ENCODE data around the gene NR1H2. TPM values are rescaled to one million over a fixed set of nuclear protein-coding genes. Genes with fewer than 3 reads are reported as not detected.
"Not testable (repeated sequence)": the region's sequence is repeated elsewhere in the genome, so short reads cannot be mapped to it uniquely, and the experiment has no call there.

Gene NR1H2
- total RNA-seq, 1 experiment from 2014 or later, result 173 TPM

- DNase-seq, result no peak
- Histone ChIP-seq H3K9me3 (no peaks in the 10 kb centered on the region), H3K27me3 (peaks cover 20% of the 10 kb centered on the region), H3K4me3 (no peak overlapping the region), H3K36me3 (no peaks in the 10 kb centered on the region)
These were observed 41.4 kb upstream of the NR1H2 start for GRCh38 chr19:50334741-50335421.

GRCh38 chr19:50337031-50337430, 39.2 kb upstream of the NR1H2 start:
- DNase-seq, H3K9me3 ChIP-seq, H3K36me3 ChIP-seq, H3K4me3 ChIP-seq: not testable (repeated sequence)
- H3K27me3 ChIP-seq, result peaks cover 10% of the 10 kb centered on the region

DNA sequence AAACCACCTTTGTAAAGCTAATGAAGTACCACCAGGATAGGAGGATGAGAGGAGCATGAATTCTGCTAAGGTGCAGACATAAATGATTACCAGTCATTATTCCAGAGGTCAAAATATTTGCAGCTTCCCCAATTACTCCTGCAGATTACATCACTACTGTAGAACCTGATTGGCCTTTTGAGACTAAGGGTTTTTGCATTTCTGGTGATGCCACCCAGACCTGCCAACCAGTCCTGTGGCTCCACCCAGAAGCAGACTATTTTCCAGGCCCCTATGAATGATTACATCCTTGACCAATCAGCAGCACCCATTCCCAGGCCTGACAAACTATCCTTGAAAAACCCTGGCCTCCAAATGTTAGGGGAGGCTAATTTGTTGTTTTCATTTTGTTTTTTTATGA, 35.9 kb upstream of the NR1H2 start:
- no peaks in the 10 kb centered on the region for H3K36me3 ChIP-seq
- peaks cover 19% of the 10 kb centered on the region for H3K9me3 ChIP-seq
- H3K4me3 ChIP-seq, result no peak overlapping the region
- H3K27me3 ChIP-seq, result no peaks in the 10 kb centered on the region
- no peak for DNase-seq

- no peaks in the 10 kb centered on the region for H3K27me3 ChIP-seq
- no peak for DNase-seq
- H3K4me3 ChIP-seq, result no peak overlapping the region
- H3K9me3 ChIP-seq, result peaks cover 20% of the 10 kb centered on the region
- no peaks in the 10 kb centered on the region for H3K36me3 ChIP-seq
These were observed 35.1 kb upstream of the NR1H2 start for GRCh38 chr19:50341091-50341564.

DNA sequence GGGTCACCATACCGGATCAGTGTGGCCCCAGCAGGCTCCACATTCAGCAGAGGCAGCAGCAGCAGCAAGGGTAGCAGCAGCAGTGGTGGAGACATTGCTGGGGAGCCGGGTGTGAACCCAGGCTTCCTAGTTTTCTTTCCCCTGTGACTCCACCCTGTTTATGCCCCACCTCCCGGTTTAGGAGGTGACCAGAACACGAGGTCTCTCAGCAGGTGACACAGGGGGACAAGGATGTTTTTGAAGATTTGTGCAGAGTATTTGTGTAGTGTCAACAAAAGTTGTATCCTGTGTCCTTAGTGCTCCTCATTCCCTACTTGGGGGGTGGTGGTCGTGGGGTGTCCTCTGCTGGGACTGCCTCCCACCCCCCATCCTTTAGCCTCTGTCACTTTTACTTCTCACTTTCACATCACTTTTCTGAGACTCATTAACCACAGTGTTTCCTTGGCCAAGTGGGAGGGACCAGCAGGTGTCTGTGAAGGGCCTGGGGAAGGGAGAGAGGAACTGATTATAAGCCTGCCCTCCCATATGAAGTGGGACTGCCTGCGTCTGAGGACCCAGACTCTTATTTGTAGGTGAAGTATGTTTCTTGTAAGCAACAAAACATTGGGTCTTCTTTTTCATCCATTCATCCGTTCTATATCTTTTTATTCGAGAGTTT, 31.5 kb upstream of the NR1H2 start:
- DNase-seq, result no peak
- no peak overlapping the region for H3K4me3 ChIP-seq
- no peaks in the 10 kb centered on the region for H3K27me3 ChIP-seq
- H3K36me3 ChIP-seq, result no peaks in the 10 kb centered on the region
- peaks cover 20% of the 10 kb centered on the region for H3K9me3 ChIP-seq

DNA sequence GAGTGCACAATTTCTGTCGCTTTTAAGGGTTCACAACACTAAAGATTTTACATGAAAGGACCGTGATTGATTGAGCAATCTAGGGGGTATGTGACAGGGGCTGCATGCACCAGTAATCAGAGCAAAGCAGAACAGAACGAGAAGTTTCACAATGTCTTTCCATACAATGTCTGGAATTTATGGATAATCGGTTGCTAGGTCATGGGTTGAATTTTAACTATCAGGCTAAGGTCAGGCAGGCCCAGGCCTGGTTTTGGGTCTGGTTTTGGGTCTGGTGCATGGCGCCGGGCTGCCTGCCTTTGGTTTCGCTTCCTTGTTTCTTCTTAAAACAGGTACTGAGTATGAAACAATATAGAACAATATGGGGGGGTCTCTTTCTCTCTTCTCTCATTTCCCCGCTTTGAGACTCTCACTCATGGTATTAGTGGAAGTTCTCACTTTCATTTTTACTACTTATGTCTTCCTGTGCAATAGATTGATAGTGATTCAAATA, 29.1 kb upstream of the NR1H2 start:
- H3K27me3 ChIP-seq, H3K4me3 ChIP-seq, H3K36me3 ChIP-seq, DNase-seq: not testable (repeated sequence)
- H3K9me3 ChIP-seq, result peaks cover 16% of the 10 kb centered on the region

DNA sequence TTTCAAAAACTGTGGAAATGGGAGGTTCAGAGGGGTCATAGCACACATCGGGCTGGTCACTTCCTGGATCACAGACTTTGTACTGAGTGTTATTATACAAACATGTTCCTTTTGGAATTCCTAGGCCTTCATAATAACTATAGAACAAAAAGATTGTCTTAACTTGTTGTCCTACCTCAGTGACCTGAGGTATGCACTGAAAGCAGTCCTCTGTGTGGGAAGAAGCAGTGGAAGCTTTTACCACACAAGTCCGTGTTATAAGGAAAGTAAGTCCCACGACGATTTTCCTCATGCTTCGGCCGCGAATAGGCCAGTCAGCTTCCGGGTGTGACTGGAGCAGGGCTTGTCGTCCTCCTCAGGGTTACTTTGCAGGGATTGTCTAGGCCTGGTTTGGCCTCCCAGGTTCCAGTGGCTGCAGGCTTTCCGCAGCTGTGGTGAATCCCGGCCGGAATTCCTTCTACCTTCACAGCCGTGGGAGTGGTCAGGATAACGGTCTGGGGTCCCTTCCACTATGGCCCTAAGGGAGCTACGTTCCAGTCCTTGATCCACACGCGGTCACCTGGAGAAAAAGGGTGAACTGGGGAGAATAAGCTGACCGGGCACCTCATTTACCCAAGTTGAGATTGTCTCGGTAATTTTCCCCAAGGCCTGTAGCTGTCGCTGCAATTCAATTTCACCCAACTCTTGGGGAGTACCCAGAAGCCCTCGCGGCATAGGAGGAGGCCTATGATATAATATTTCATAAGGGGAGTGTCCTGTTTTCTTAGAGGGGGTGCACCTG, 26.8 kb upstream of the NR1H2 start:
- Histone ChIP-seq H3K9me3 (peaks cover 9% of the 10 kb centered on the region), H3K4me3 (no peak overlapping the region), H3K27me3 (no peaks in the 10 kb centered on the region), H3K36me3 (no peaks in the 10 kb centered on the region)
- no peak for DNase-seq

GRCh38 chr19:50352242-50352641, 24.0 kb upstream of the NR1H2 start:
- no peak for DNase-seq
- no peak overlapping the region for H3K4me3 ChIP-seq
- no peaks in the 10 kb centered on the region for H3K9me3 ChIP-seq
- peaks cover 2% of the 10 kb centered on the region; the same call in 1 of the 2 replicates for H3K27me3 ChIP-seq
- H3K36me3 ChIP-seq, result no peaks in the 10 kb centered on the region

GRCh38 chr19:50353487-50353880, 22.8 kb upstream of the NR1H2 start:
- not testable (repeated sequence) for H3K36me3 ChIP-seq, DNase-seq, H3K9me3 ChIP-seq, H3K4me3 ChIP-seq, H3K27me3 ChIP-seq

DNA sequence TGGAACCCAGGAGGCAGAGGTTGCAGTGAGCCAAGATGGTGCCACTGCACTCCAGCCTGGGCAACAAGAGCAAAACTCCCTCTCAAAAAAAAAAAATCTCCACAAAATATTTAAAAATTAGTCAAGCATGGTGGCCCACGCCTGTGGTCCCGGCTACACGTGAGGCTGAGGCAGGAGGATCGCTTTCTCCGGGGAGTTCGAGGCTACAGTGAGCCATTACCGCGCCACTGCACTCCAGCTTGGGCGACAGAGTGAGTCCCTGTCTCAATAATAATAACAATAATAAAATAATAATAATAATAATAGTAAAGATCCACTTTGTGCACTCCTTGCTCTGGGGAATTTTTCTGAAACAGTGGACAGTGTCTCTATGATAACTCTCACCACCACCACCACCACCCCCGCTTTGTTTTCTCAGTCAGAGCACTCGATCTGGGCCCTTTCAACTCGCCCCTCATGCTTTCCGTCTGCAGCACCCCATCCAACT, 19.5 kb upstream of the NR1H2 start:
- Histone ChIP-seq H3K27me3 (peaks cover 2% of the 10 kb centered on the region), H3K9me3 (no peaks in the 10 kb centered on the region), H3K36me3 (no peaks in the 10 kb centered on the region), H3K4me3 (no peak overlapping the region)
- no peak for DNase-seq

- Histone ChIP-seq H3K36me3 (no peaks in the 10 kb centered on the region), H3K4me3 (peak overlapping the region; percentile 13; the same call in 1 of the 2 replicates), H3K27me3 (peaks cover 3% of the 10 kb centered on the region), H3K9me3 (no peaks in the 10 kb centered on the region)
- DNase-seq, result peak; percentile 60
These were observed 18.8 kb upstream of the NR1H2 start for GRCh38 chr19:50357178-50358100.

- H3K4me3 ChIP-seq, result no peak overlapping the region
- no peaks in the 10 kb centered on the region for H3K36me3 ChIP-seq
- H3K27me3 ChIP-seq, result peaks cover 5% of the 10 kb centered on the region
- DNase-seq, result no peak
- no peaks in the 10 kb centered on the region for H3K9me3 ChIP-seq
These were observed 17.6 kb upstream of the NR1H2 start for GRCh38 chr19:50358483-50359327.

DNA sequence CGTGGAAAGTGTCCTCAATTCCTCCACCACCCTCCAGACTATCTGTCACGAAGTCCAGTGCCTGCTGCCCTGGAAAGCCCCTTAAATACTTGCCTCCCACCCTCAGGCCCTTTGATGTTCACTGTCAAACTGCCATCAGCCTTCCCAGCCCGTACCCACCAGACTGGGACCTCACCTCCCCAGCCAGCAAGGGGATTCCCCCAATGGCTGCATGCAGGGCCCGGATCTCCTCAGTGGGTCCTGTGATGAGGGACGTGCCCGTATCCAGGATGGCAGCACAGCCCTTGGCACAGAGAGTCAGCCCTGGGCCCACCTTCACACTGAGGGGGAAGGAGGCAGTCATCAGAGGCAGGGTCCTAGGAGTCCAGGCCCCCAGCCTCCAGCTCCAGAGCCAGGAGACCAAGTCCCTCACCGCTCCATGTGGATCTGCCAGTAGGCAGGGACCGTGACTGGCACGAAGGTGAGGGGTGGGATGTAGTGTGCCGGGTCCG, 16.9 kb upstream of the NR1H2 start:
- no peak overlapping the region for H3K4me3 ChIP-seq
- no peaks in the 10 kb centered on the region for H3K9me3 ChIP-seq
- no peak for DNase-seq
- no peaks in the 10 kb centered on the region for H3K36me3 ChIP-seq
- peaks cover 5% of the 10 kb centered on the region for H3K27me3 ChIP-seq

DNA sequence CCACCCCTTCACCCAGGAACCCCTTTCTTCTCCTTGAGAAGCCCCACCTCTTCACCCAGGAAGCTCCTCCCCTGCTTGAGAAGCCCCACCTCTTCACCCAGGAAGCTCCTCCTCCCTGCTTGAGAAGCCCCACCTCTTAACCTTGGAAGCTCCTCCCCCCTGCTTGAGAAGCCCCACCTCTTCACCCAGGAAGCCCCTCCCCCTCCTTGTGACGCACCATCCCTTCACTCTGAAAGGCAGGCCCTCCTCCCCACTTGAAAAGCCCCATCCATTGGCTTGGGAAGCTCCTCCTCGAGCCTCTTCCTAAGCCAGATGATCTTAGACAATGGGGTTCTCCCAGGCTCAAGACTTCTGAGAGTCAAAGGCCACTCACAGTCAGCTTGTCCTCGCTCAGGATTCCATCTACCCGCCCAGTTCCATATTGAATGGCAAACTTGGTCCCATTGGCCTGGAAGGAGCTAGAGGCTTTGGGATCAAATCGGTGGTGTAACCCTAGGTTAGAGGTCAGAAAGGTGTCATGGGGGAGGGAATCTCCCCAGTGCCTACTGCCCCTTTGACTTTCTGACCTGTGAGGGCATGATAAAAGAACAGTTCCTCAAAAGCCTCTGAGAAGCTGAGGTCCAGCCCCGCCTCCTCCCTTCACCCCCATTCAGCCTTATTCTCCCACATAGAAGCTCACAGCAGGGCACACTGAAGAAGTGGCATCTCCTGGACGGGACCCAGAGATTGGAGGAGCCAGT, 14.8 kb upstream of the NR1H2 start:
- H3K9me3 ChIP-seq, result no peaks in the 10 kb centered on the region
- no peak for DNase-seq
- no peaks in the 10 kb centered on the region for H3K36me3 ChIP-seq
- H3K27me3 ChIP-seq, result peaks cover 8% of the 10 kb centered on the region
- H3K4me3 ChIP-seq, result no peak overlapping the region

GRCh38 chr19:50362030-50362412, 14.2 kb upstream of the NR1H2 start:
- Histone ChIP-seq H3K27me3 (peaks cover 6% of the 10 kb centered on the region), H3K36me3 (no peaks in the 10 kb centered on the region), H3K4me3 (no peak overlapping the region), H3K9me3 (no peaks in the 10 kb centered on the region)
- no peak for DNase-seq
